Thyroid gland (tissue), 4 donors: ENCODE measurements around the gene TPSD1. TPM values are rescaled to one million over a fixed set of nuclear protein-coding genes. Genes with fewer than 3 reads are reported as not detected.

Source experiments
- DNase-seq, 2 donors: peaks; one replicate each; pipeline ENCODE4 v3.0.0-alpha.2; 2019
- H3K27ac ChIP-seq, 3 donors: fragments of 200-600 bp; sonication (generic); 1 replicate in 2 of 3; 2 replicates in 1 of 3; pipeline ENCODE4 v1.5.1; 2016 to 2019; ENCODE audit warnings: mild to moderate bottlenecking in 1 of 3, moderate library complexity in 1 of 3
- H3K27me3 ChIP-seq: fragments of 200-600 bp; sonication (generic); one replicate; pipeline ENCODE4 v1.5.1; 2019
- H3K36me3 ChIP-seq, 2 donors: fragments of 200-600 bp; sonication (generic); one replicate each; pipeline ENCODE4 v1.5.1; 2016 to 2019
- H3K4me1 ChIP-seq, 2 donors: fragments of 200-600 bp; sonication (generic); one replicate each; pipeline ENCODE4 v1.5.1; 2017 to 2019
- H3K4me3 ChIP-seq, 3 donors: fragments of 200-600 bp; sonication (generic); replicated peaks in 1 of 3; 1 replicate in 2 of 3; 2 replicates in 1 of 3; pipeline ENCODE4 v1.5.1; 2016; ENCODE audit warnings: mild to moderate bottlenecking in 1 of 3
- H3K9me3 ChIP-seq: fragments of 200-600 bp; sonication (generic); one replicate; pipeline ENCODE4 v1.5.1; 2017
- CTCF ChIP-seq, 6 experiments: fragments of 200-600 bp in 3 of 6; fragments of 450-650 bp in 3 of 6; sonication (generic) in 3 of 6; IDR thresholded peaks; one replicate each; pipeline ENCODE4 v1.5.1; 2016 to 2019; ENCODE audit warnings: antibody characterized with exemption in 6 of 6, mild to moderate bottlenecking in 2 of 6, inconsistent platforms in 1 of 6, moderate library complexity in 1 of 6
- POLR2A ChIP-seq, 2 donors: fragments of 450-650 bp; IDR thresholded peaks; one replicate each; pipeline ENCODE4 v1.6.1; 2017; ENCODE audit warnings: antibody characterized with exemption in 2 of 2, mild to moderate bottlenecking in 2 of 2, moderate library complexity in 1 of 2
- WGBS, 2 donors: methylation state at CpG; one replicate each; pipeline ENCODE4 v1.1.5; 2017; 5-methylcytosine and 5-hydroxymethylcytosine counted together
- intact Hi-C: fragments of 100-400 bp; cut with DNase I; formaldehyde crosslinking; loops from one replicate; pipeline ENCODE4 v1.15.1; 2023
- total RNA-seq, 4 donors: library from RNA; depleted of rRNA; stranded (reverse); fragments of >200 nt; gene quantifications; one replicate each; pipeline ENCODE4 v1.2.3, GENCODE V29; 2016

TPSD1 gene
- total RNA-seq, 4 donors from 2014 or later, result 0.33 TPM; not detected in 3

- Histone ChIP-seq H3K4me1 (peaks cover 0 to 9% of the 10 kb centered on the region in 2 donors), H3K4me3 (no peak overlapping the region), H3K27ac (no peak overlapping the region), H3K9me3 (no peaks in the 10 kb centered on the region), H3K27me3 (no peaks in the 10 kb centered on the region), H3K36me3 (no peaks in the 10 kb centered on the region)
- intact Hi-C loops, result no loop called here
- 90 to 94% methylated on average over 9 to 15 of the region's 15 CpGs for WGBS, 2 donors
- TF ChIP-seq CTCF (IDR thresholded peaks at IDR 0.05), result no peak
- no peak for TF ChIP-seq POLR2A (IDR thresholded peaks at IDR 0.05)
- DNase-seq, result no peak
Observed at GRCh38 chr16:1273816-1274215, 17.9 kb downstream of the TPSD1 start.

GRCh38 chr16:1274767-1275166 lies 18.9 kb downstream of the TPSD1 start:
- Histone ChIP-seq H3K9me3 (no peaks in the 10 kb centered on the region), H3K27ac (no peak overlapping the region), H3K36me3 (no peaks in the 10 kb centered on the region), H3K4me1 (peaks cover 0 to 9% of the 10 kb centered on the region in 2 donors), H3K4me3 (no peak overlapping the region), H3K27me3 (no peaks in the 10 kb centered on the region)
- intact Hi-C loops, result no loop called here
- DNase-seq, result no peak
- 94 to 96% methylated on average over 7 of the region's 7 CpGs for WGBS, 2 donors
- no peak for TF ChIP-seq POLR2A (IDR thresholded peaks at IDR 0.05)
- no peak for TF ChIP-seq CTCF (IDR thresholded peaks at IDR 0.05)

DNA sequence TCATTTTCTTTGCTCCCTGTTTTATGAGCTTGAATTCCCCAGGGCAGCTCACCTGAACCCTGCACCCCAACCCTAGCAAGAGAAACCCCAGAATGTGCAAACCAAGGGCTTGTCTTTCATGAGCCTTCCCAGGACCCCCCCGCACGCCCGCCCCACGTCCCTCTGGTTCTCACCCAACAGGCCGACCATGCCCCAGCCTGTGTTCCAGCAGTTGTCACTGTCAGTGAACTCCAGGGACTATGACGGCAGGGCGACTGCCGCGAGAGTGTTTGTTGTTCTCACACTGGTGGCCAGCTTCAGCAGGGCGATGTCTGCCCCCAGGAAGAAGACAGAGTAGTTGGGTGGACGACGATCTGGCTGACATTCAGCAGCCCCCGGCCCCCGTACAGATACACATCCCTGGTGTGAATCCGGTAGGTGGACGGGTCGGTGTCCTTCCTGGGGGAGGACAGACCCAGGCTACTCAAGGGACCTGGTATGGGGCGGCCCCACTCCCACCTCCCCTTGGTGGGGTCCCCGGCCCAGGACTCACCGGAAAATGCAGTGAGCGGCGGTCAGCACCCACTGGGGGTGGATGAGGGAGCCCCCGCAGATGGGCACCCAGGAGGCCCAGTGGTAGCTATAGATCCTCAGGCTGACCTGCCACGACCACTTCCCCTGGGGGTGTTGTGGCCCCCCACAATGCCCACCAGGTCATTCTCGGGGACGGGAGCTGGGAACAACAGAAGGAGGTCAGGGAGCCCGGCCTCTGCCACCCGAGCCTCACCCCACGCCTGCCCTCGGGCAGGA lies 20.1 kb downstream of the TPSD1 start:
- H3K4me3 ChIP-seq, result no peak overlapping the region
- peaks cover 0 to 9% of the 10 kb centered on the region in 2 donors for H3K4me1 ChIP-seq
- intact Hi-C loops, result no loop called here
- TF ChIP-seq POLR2A (IDR thresholded peaks at IDR 0.05), result no peak
- no peaks in the 10 kb centered on the region for H3K36me3 ChIP-seq
- DNase-seq, result no peak
- no peaks in the 10 kb centered on the region for H3K9me3 ChIP-seq
- no peaks in the 10 kb centered on the region for H3K27me3 ChIP-seq
- no peak overlapping the region for H3K27ac ChIP-seq
- 46 to 75% methylated on average over 10 to 24 of the region's 30 CpGs for WGBS, 2 donors

DNA sequence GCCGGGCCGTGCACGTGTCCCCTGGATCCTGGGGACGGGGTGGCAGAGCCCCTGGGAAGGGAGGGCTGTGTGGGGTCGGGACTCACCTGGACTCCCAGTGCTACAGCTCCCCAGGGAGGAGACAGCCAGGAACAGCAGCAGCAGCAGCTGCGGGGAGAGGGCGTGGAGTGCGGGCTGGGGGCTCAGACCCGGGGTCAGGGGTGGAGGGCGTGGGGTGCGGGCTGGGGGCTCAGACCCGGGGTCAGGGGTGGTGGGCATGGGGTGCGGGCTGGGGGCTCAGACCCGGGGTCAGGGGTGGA lies 20.7 kb downstream of the TPSD1 start:
- Histone ChIP-seq H3K4me1 (peaks cover 0 to 5% of the 10 kb centered on the region in 2 donors), H3K27me3 (no peaks in the 10 kb centered on the region), H3K36me3 (no peaks in the 10 kb centered on the region), H3K4me3 (no peak overlapping the region), H3K27ac (no peak overlapping the region), H3K9me3 (no peaks in the 10 kb centered on the region)
- intact Hi-C loops, result no loop called here
- WGBS, 2 donors, result no CpG with 5 or more reads among the region's 14 CpGs
- DNase-seq, result no peak
- TF ChIP-seq CTCF (IDR thresholded peaks at IDR 0.05) (no peak), POLR2A (IDR thresholded peaks at IDR 0.05) (no peak)

GRCh38 chr16:1277151-1277598 lies 21.3 kb downstream of the TPSD1 start:
- WGBS, 2 donors, result 54 to 56% methylated on average over 4 to 9 of the region's 19 CpGs

More at GRCh38 chr16:1277151-1277598, 21.3 kb downstream of the TPSD1 start:
- H3K27ac ChIP-seq, result no peak overlapping the region
- intact Hi-C loops, result no loop called here
- no peaks in the 10 kb centered on the region for H3K36me3 ChIP-seq
- TF ChIP-seq CTCF (IDR thresholded peaks at IDR 0.05) (no peak), POLR2A (IDR thresholded peaks at IDR 0.05) (no peak)
- no peaks in the 10 kb centered on the region for H3K4me1 ChIP-seq
- H3K27me3 ChIP-seq, result no peaks in the 10 kb centered on the region
- H3K4me3 ChIP-seq, result no peak overlapping the region
- no peak for DNase-seq
- no peaks in the 10 kb centered on the region for H3K9me3 ChIP-seq
